GM19240 (cell line): Measurements from ENCODE around the gene RRH.

Experiments used
- DNase-seq: peaks from one replicate; pipeline ENCODE4 v3.0.0; 2011; ENCODE audit warnings: low spot score; ENCODE audit not compliant: insufficient read length

RRH gene

DNA sequence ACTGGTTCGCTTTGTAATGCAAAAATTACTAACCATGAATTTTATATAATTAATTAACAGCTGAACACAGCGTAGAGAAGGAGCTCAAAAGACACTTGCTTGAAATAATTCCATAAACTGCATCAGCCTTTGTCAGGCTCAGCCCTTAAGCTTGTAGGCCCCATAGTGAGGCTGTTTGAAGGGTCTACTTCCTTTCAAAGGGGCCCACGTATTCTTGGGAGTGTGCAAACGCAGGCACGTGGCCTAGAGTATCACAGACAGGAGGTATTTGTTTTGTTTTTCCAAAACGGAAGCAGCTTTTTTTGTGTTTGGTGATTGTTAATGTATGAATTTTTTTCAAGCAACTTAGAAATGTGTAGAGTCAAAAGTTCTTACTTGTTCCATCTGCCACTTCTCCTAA is 59.3 kb downstream of the RRH start:
- DNase-seq: no peak

DNA sequence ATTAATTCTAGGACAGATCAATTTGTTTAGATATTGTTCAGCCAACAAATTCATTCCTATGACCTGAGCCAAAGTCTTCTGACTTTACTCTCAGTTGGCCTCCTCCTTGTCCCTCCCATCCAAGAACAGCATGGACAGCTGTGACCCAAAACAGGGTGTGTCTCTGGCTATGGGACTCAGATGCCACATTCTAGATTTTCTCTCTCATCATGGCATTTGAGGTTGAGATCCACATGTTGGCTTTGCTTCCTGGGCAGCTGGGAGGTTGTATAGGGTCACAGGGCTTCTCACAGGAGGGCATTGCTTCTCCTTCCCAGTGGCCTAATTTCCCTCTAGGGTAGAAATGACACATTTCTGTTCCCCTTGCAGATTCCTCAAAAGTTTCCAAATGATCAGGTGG is 62.3 kb downstream of the RRH start:
- no peak for DNase-seq
